ENCODE results near the gene ANTXR2. TPM values are rescaled to one million over a fixed set of nuclear protein-coding genes. Genes with fewer than 3 reads are reported as not detected.

Gene ANTXR2
- total and polyA plus RNA-seq, 2 donors (not counting 3 experiments of a cell fraction or from before 2014, with no cell fraction given) = 6.6 to 64.6 TPM

GRCh38 chr4:79854856-79855502 lies 218.1 kb downstream of the ANTXR2 start:
- peaks cover 8% of the 10 kb centered on the region for H3K4me1 ChIP-seq (ENCODE audit: control insufficient read depth, extremely low read depth, insufficient read depth, low read length)
- H3K4me3 ChIP-seq (replicated peaks in 1 of 3; ENCODE audit: insufficient read depth in 1 of 3, low read depth in 1 of 3, low read length in 3 of 3) = no peak overlapping the region
- H3K27ac ChIP-seq (ENCODE audit: insufficient read depth, low read depth, low read length) = no peak overlapping the region
- TF ChIP-seq POLR2AphosphoS5 (IDR thresholded peaks at IDR 0.05; ENCODE audit: insufficient read depth, low read depth, low read length) (no peak), FOS (IDR thresholded peaks at IDR 0.05; ENCODE audit: borderline replicate concordance, insufficient read depth, low read length) (no peak)
- DNase-seq (ENCODE audit: low read depth, low spot score) = no peak
- POLR2A ChIA-PET = no interaction called here
- no peak for FAIRE-seq
- BruUV-seq (replicated peaks) = no TSS peak
- H3K4me2 ChIP-seq (ENCODE audit: insufficient read depth, low read length) = no peak overlapping the region
- H4K20me1 ChIP-seq (replicated peaks; ENCODE audit: control insufficient read depth, extremely low read depth, insufficient read depth, low read length) = no peaks in the 10 kb centered on the region
- CTCF ChIA-PET = interaction anchor here (1.1 kb wide), 1 partner anchor 70 kb away, joined by 4 read pairs; no protein-coding TSS in a partner anchor
- dilution Hi-C loops (cut with MboI; ENCODE audit: extremely low pct_ligation_motif_present, low sequenced_read_pairs) (no loop called here), intact Hi-C loops (cut with micrococcal nuclease) (no loop called here)
- no peak overlapping the region for H3K9ac ChIP-seq (replicated peaks; ENCODE audit: extremely low read depth, insufficient read depth, low read length)
- H3K9me1 ChIP-seq (replicated peaks; ENCODE audit: control insufficient read depth, extremely low read depth, insufficient read depth, low read length) = no peaks in the 10 kb centered on the region
- no peaks in the 10 kb centered on the region for H3K27me3 ChIP-seq (ENCODE audit: control insufficient read depth in 2 of 2, insufficient read depth in 2 of 2, low read length in 2 of 2)
- no peaks in the 10 kb centered on the region for H3K9me3 ChIP-seq (replicated peaks; ENCODE audit: control insufficient read depth, insufficient read depth, low read length)
- H3K79me2 ChIP-seq (ENCODE audit: control insufficient read depth, insufficient read depth, low read length) = no peaks in the 10 kb centered on the region
- H3K36me3 ChIP-seq (ENCODE audit: control insufficient read depth in 2 of 2, extremely low read depth in 1 of 2, insufficient read depth in 2 of 2, low read length in 2 of 2) = no peaks in the 10 kb centered on the region
- H2AFZ ChIP-seq (ENCODE audit: low read depth, low read length) = no peak overlapping the region

GRCh38 chr4:79852305-79852730 lies 220.7 kb downstream of the ANTXR2 start:
- no peaks in the 10 kb centered on the region for H3K27me3 ChIP-seq (ENCODE audit: control insufficient read depth in 2 of 2, insufficient read depth in 2 of 2, low read length in 2 of 2)
- FAIRE-seq = no peak
- CTCF ChIA-PET = interaction anchor here (1.2 kb wide), 1 partner anchor 45 kb away, joined by 3 read pairs; no protein-coding TSS in a partner anchor
- intact Hi-C loops (cut with micrococcal nuclease) = no loop called here
- H2AFZ ChIP-seq (ENCODE audit: low read depth, low read length) = peak overlapping the region; percentile 83
- H3K4me2 ChIP-seq (ENCODE audit: insufficient read depth, low read length) = peak overlapping the region; percentile 19
- no peak for TF ChIP-seq EZH2 (IDR thresholded peaks at IDR 0.05; ENCODE audit: borderline replicate concordance, low read depth, low read length, severe bottlenecking)
- TF ChIP-seq FOS (IDR thresholded peaks at IDR 0.05; ENCODE audit: borderline replicate concordance, insufficient read depth, low read length) = peak; percentile 5
- H3K9me3 ChIP-seq (replicated peaks; ENCODE audit: control insufficient read depth, insufficient read depth, low read length) = no peaks in the 10 kb centered on the region
- no peak overlapping the region for H3K4me3 ChIP-seq (replicated peaks in 1 of 3; ENCODE audit: insufficient read depth in 1 of 3, low read depth in 1 of 3, low read length in 3 of 3)
- peak; percentile 63 for DNase-seq (ENCODE audit: low read depth, low spot score)
- no peak overlapping the region for H3K27ac ChIP-seq (ENCODE audit: insufficient read depth, low read depth, low read length)
- no peaks in the 10 kb centered on the region for H3K9me1 ChIP-seq (replicated peaks; ENCODE audit: control insufficient read depth, extremely low read depth, insufficient read depth, low read length)
- no peak overlapping the region for H3K9ac ChIP-seq (replicated peaks; ENCODE audit: extremely low read depth, insufficient read depth, low read length)
- no peaks in the 10 kb centered on the region for H3K79me2 ChIP-seq (ENCODE audit: control insufficient read depth, insufficient read depth, low read length)
- POLR2A ChIA-PET = no interaction called here
- H3K36me3 ChIP-seq (ENCODE audit: control insufficient read depth in 2 of 2, extremely low read depth in 1 of 2, insufficient read depth in 2 of 2, low read length in 2 of 2) = no peaks in the 10 kb centered on the region
- H4K20me1 ChIP-seq (replicated peaks; ENCODE audit: control insufficient read depth, extremely low read depth, insufficient read depth, low read length) = no peaks in the 10 kb centered on the region
- peaks cover 8% of the 10 kb centered on the region for H3K4me1 ChIP-seq (ENCODE audit: control insufficient read depth, extremely low read depth, insufficient read depth, low read length)
- BruUV-seq (replicated peaks) = no TSS peak
- dilution Hi-C loops (cut with MboI; ENCODE audit: extremely low pct_ligation_motif_present, low sequenced_read_pairs) = no loop called here

All from endothelial cell of umbilical vein (primary cell).